ENCODE measurements around the gene SNX25. TPM values are rescaled to one million over a fixed set of nuclear protein-coding genes. Genes with fewer than 3 reads are reported as not detected.

The SNX25 gene
- polyA plus RNA-seq, 1 donor (not counting 4 experiments of a cell fraction or from before 2014, with no cell fraction given): 5.0 TPM

DNA sequence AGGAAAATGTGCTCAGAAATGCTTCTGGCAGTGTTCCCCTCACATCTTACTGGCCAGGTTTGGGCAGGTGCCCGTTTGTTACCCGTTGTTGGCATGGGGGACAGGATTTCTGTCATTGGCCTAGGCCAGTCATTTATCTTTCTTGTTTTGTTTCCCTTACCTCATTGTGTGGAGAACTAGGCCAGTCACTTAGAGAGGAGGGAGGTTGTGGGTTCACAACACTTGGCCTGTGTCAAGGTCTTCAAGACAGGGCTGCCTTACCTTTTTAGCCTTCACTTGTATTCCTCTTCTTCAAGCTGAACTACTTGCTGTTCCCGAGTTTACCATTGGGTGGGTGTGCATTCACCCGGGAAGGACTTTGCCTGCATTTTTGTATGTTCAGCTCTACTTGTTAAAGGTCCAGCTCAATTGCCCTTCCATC is 17.7 kb downstream of the SNX25 start:
- Histone ChIP-seq H3K27ac (ENCODE audit: control insufficient read depth, insufficient read depth, low read length) (no peak overlapping the region), H2AFZ (ENCODE audit: control insufficient read depth, low read length) (no peak overlapping the region), H3K27me3 (ENCODE audit: control insufficient read depth, extremely low read depth, insufficient read depth, low read length) (no peaks in the 10 kb centered on the region), H3K4me1 (ENCODE audit: control insufficient read depth, extremely low read depth, insufficient read depth, low read length) (peaks cover 5% of the 10 kb centered on the region), H3K4me3 (ENCODE audit: control insufficient read depth in 2 of 3, extremely low read depth in 1 of 3, insufficient read depth in 2 of 3, low read depth in 1 of 3, low read length in 3 of 3) (no peak overlapping the region), H3K9me3 (ENCODE audit: control insufficient read depth, low read depth, low read length) (no peaks in the 10 kb centered on the region), H3K4me2 (ENCODE audit: control insufficient read depth, extremely low read depth, insufficient read depth, low read depth, low read length) (no peak overlapping the region), H3K79me2 (ENCODE audit: control insufficient read depth, insufficient read depth, low read length) (no peaks in the 10 kb centered on the region), H4K20me1 (ENCODE audit: control insufficient read depth, extremely low read depth, insufficient read depth, low read length) (peaks cover 2% of the 10 kb centered on the region), H3K9ac (ENCODE audit: control insufficient read depth, extremely low read depth, insufficient read depth, low read length) (no peak overlapping the region), H3K36me3 (ENCODE audit: control insufficient read depth in 2 of 2, extremely low read depth in 1 of 2, insufficient read depth in 2 of 2, low read length in 2 of 2) (no peaks in the 10 kb centered on the region), H3K9me1 (ENCODE audit: control insufficient read depth, extremely low read depth, insufficient read depth, low read length) (no peaks in the 10 kb centered on the region)
- FAIRE-seq: no peak
- dilution Hi-C loops (cut with MboI; ENCODE audit: extremely low pct_ligation_motif_present, low sequenced_read_pairs): no loop called here
- no peak for DNase-seq (ENCODE audit: low read depth, low spot score)
- no peak for TF ChIP-seq EZH2 (IDR thresholded peaks at IDR 0.05; ENCODE audit: low read length)
- TF ChIP-seq, protein P1, sequence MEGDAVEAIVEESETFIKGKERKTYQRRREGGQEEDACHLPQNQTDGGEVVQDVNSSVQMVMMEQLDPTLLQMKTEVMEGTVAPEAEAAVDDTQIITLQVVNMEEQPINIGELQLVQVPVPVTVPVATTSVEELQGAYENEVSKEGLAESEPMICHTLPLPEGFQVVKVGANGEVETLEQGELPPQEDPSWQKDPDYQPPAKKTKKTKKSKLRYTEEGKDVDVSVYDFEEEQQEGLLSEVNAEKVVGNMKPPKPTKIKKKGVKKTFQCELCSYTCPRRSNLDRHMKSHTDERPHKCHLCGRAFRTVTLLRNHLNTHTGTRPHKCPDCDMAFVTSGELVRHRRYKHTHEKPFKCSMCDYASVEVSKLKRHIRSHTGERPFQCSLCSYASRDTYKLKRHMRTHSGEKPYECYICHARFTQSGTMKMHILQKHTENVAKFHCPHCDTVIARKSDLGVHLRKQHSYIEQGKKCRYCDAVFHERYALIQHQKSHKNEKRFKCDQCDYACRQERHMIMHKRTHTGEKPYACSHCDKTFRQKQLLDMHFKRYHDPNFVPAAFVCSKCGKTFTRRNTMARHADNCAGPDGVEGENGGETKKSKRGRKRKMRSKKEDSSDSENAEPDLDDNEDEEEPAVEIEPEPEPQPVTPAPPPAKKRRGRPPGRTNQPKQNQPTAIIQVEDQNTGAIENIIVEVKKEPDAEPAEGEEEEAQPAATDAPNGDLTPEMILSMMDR (optimal IDR thresholded peaks at IDR 0.05 in 1 of 3, IDR thresholded peaks at IDR 0.05 in 1 of 3, conservative IDR thresholded peaks at IDR 0.05 in 1 of 3; ENCODE audit: extremely low read depth in 1 of 3, insufficient read depth in 2 of 3, low read length in 3 of 3): peak in 2 of 3 experiments; percentile 24 to 32

DNA sequence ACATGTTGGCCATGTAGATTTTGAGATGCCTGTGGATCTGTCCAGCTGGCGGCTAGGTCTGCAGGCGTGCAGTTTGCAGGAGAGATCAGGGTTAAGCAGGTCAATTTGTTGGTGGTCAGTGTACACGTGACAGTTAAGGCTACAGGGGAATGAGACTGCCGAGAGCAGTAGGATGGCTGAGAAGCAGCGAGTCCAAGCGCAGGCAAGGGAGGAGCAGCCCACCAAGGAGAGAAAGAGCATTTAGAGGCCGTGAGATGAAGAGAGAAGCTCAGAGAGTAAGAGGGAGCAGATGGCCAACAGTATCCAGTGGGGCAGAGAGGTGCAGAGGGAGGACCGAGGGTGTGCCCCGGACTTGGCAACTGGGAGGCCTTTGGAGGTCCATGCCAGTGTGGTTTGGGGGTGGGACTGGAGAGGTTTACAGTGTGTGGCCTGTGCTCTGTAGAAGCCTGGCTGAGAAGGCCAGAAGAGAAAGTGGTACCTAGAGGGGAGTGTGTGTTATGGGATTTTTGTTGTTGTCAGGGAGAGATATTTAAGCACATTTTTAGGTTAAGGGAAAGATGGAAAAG is 18.4 kb downstream of the SNX25 start:
- TF ChIP-seq EZH2 (IDR thresholded peaks at IDR 0.05; ENCODE audit: low read length): no peak
- TF ChIP-seq, protein P1 (optimal IDR thresholded peaks at IDR 0.05 in 1 of 3, IDR thresholded peaks at IDR 0.05 in 1 of 3, conservative IDR thresholded peaks at IDR 0.05 in 1 of 3; ENCODE audit: extremely low read depth in 1 of 3, insufficient read depth in 2 of 3, low read length in 3 of 3): no peak
- H3K9ac ChIP-seq (ENCODE audit: control insufficient read depth, extremely low read depth, insufficient read depth, low read length): no peak overlapping the region
- H4K20me1 ChIP-seq (ENCODE audit: control insufficient read depth, extremely low read depth, insufficient read depth, low read length): peaks cover 2% of the 10 kb centered on the region
- DNase-seq (ENCODE audit: low read depth, low spot score) (no peak), FAIRE-seq (no peak)
- no peak overlapping the region for H2AFZ ChIP-seq (ENCODE audit: control insufficient read depth, low read length)
- H3K4me3 ChIP-seq (ENCODE audit: control insufficient read depth in 2 of 3, extremely low read depth in 1 of 3, insufficient read depth in 2 of 3, low read depth in 1 of 3, low read length in 3 of 3): no peak overlapping the region
- H3K9me3 ChIP-seq (ENCODE audit: control insufficient read depth, low read depth, low read length): no peaks in the 10 kb centered on the region
- H3K27ac ChIP-seq (ENCODE audit: control insufficient read depth, insufficient read depth, low read length): no peak overlapping the region
- H3K9me1 ChIP-seq (ENCODE audit: control insufficient read depth, extremely low read depth, insufficient read depth, low read length): no peaks in the 10 kb centered on the region
- H3K79me2 ChIP-seq (ENCODE audit: control insufficient read depth, insufficient read depth, low read length): no peaks in the 10 kb centered on the region
- H3K27me3 ChIP-seq (ENCODE audit: control insufficient read depth, extremely low read depth, insufficient read depth, low read length): no peaks in the 10 kb centered on the region
- no peak overlapping the region for H3K4me2 ChIP-seq (ENCODE audit: control insufficient read depth, extremely low read depth, insufficient read depth, low read depth, low read length)
- H3K36me3 ChIP-seq (ENCODE audit: control insufficient read depth in 2 of 2, extremely low read depth in 1 of 2, insufficient read depth in 2 of 2, low read length in 2 of 2): no peaks in the 10 kb centered on the region
- dilution Hi-C loops (cut with MboI; ENCODE audit: extremely low pct_ligation_motif_present, low sequenced_read_pairs): no loop called here
- H3K4me1 ChIP-seq (ENCODE audit: control insufficient read depth, extremely low read depth, insufficient read depth, low read length): no peaks in the 10 kb centered on the region
